A549 (cell line): ENCODE measurements around the gene NSUN5. TPM values are rescaled to one million over a fixed set of nuclear protein-coding genes. Genes with fewer than 3 reads are reported as not detected.

Source experiments
- ATAC-seq, 2 experiments: fragments of 200-7000 bp in 1 of 2; fragments of >200 bp in 1 of 2; cut with Nextera tagmentation in 1 of 2; cut with Tn5 transposase in 1 of 2; 3 replicates each; pipeline versions ENCODE4 v1.8.0 to v1.9.1; 2018 to 2020; ENCODE audit warnings: mild to moderate bottlenecking in 1 of 2, moderate library complexity in 1 of 2
- CTCF ChIA-PET: fragments of 300-600 bp; sonication (Branson Sonifier 250); formaldehyde crosslinking; extraction: SDS; loops from one replicate; lab custom pipeline; 2021; ENCODE audit warnings: antibody characterized with exemption, inconsistent platforms; lab: Yijun Ruan, JAX
- POLR2A ChIA-PET: fragments of 350-600 bp; formaldehyde crosslinking; extraction: SDS; loops from one replicate; lab custom pipeline; 2021; ENCODE audit warnings: antibody characterized with exemption, inconsistent platforms; lab: Yijun Ruan, JAX
- DNase-seq, 2 experiments: peaks; one replicate each; pipeline versions ENCODE4 v3.0.0 to v3.0.0-alpha.2; 2011 to 2016; ENCODE audit warnings: low read depth in 1 of 2, low spot score in 1 of 2
- FAIRE-seq: peaks from 2 replicates; lab custom pipeline; 2011; peaks lifted over from hg19 to GRCh38; lab: Jason Lieb, UNC
- H3K27ac ChIP-seq, 2 experiments: fragments of >200 bp; sonication (Bioruptor Twin); formaldehyde crosslinking; 3 replicates each; pipeline ENCODE4 v1.5.1; 2016 to 2017
- H3K4me1 ChIP-seq: fragments of >200 bp; sonication (Bioruptor Twin); formaldehyde crosslinking; 3 replicates; pipeline ENCODE4 v1.6.1; 2016
- H3K4me2 ChIP-seq: fragments of >200 bp; sonication (Bioruptor Twin); formaldehyde crosslinking; 3 replicates; pipeline ENCODE4 v1.6.1; 2016
- H3K4me3 ChIP-seq: fragments of >200 bp; sonication (Bioruptor Twin); formaldehyde crosslinking; 3 replicates; pipeline ENCODE4 v1.5.1; 2016
- H3K9me3 ChIP-seq: fragments of >200 bp; sonication (Bioruptor Twin); formaldehyde crosslinking; 3 replicates; pipeline ENCODE4 v1.6.1; 2016
- BHLHE40 ChIP-seq: IDR thresholded peaks from 2 replicates; pipeline ENCODE4 v1.6.1; 2012; ENCODE audit warnings: low read depth, low read length, inconsistent platforms
- CBX2 ChIP-seq: fragments of 200-600 bp; sonication (generic); IDR thresholded peaks from 2 replicates; pipeline ENCODE4 v1.6.1; 2016; ENCODE audit warnings: low read depth, mild to moderate bottlenecking, borderline replicate concordance
- CBX8 ChIP-seq: fragments of 200-600 bp; sonication (generic); IDR thresholded peaks from 2 replicates; pipeline ENCODE4 v1.6.1; 2016
- CHD2 ChIP-seq: fragments of 150-350 bp; IDR thresholded peaks from 2 replicates; pipeline ENCODE4 v1.6.1; 2014; ENCODE audit warnings: low read length; ENCODE audit not compliant: partially characterized antibody
- E2F6 ChIP-seq: IDR thresholded peaks from 2 replicates; pipeline ENCODE4 v1.6.1; 2012; ENCODE audit warnings: low read depth, borderline replicate concordance
- EHF ChIP-seq: fragments of 250-450 bp; sonication (Bioruptor Pico); IDR thresholded peaks from 2 replicates; pipeline ENCODE4 v1.5.0; 2020; ENCODE audit warnings: mild to moderate bottlenecking
- EP300 ChIP-seq, 2 experiments: fragments of >200 bp; sonication (Bioruptor Twin); formaldehyde crosslinking; IDR thresholded peaks; 2 replicates in 1 of 2; 3 replicates in 1 of 2; pipeline ENCODE4 v1.6.1; 2016 to 2017
- ESRRA ChIP-seq: fragments of 150-350 bp; IDR thresholded peaks from 2 replicates; pipeline ENCODE4 v1.6.1; 2014; ENCODE audit warnings: mild to moderate bottlenecking, low read length, borderline replicate concordance
- FOXS1 ChIP-seq: fragments of 250-450 bp; sonication (Bioruptor Pico); IDR thresholded peaks from 2 replicates; pipeline ENCODE4 v1.5.0; 2020; ENCODE audit warnings: mild to moderate bottlenecking, moderate library complexity
- HDAC2 ChIP-seq: fragments of 200-600 bp; sonication (generic); IDR thresholded peaks from 2 replicates; pipeline ENCODE4 v1.6.1; 2016
- HEYL ChIP-seq: fragments of 250-450 bp; sonication (Bioruptor Pico); IDR thresholded peaks from 2 replicates; pipeline ENCODE4 v1.8.0; 2021; ENCODE audit warnings: mild to moderate bottlenecking, moderate library complexity
- HMGXB4 ChIP-seq: fragments of 250-450 bp; sonication (Bioruptor Pico); IDR thresholded peaks from 2 replicates; pipeline ENCODE4 v1.5.0; 2021; ENCODE audit warnings: mild to moderate bottlenecking, moderate library complexity, borderline replicate concordance
- HOXA7 ChIP-seq: fragments of 250-450 bp; sonication (Bioruptor Pico); IDR thresholded peaks from 2 replicates; pipeline ENCODE4 v1.5.0; 2020; ENCODE audit warnings: mild to moderate bottlenecking, moderate library complexity
- NFE2L2 ChIP-seq: fragments of 150-350 bp; conservative IDR thresholded peaks from 2 replicates; pipeline ENCODE4 v1.6.1; 2014; ENCODE audit warnings: low read length
- NPAS2 ChIP-seq: fragments of 250-450 bp; sonication (Bioruptor Pico); IDR thresholded peaks from 2 replicates; pipeline ENCODE4 v1.8.0; 2022; ENCODE audit warnings: mild to moderate bottlenecking, moderate library complexity, borderline replicate concordance
- NR3C1 ChIP-seq: fragments of >200 bp; sonication (Bioruptor Twin); formaldehyde crosslinking; IDR thresholded peaks from 3 replicates; pipeline ENCODE4 v1.6.1; 2017
- PHF8 ChIP-seq: fragments of 200-600 bp; sonication (generic); IDR thresholded peaks from 2 replicates; pipeline ENCODE4 v1.6.1; 2016; ENCODE audit warnings: low read depth, mild to moderate bottlenecking, antibody characterized with exemption, moderate library complexity, borderline replicate concordance
- POLR2A ChIP-seq: IDR thresholded peaks from 2 replicates; pipeline ENCODE4 v1.6.1; 2012; ENCODE audit warnings: mild to moderate bottlenecking, low read length
- RARB ChIP-seq: fragments of 250-450 bp; sonication (Bioruptor Pico); IDR thresholded peaks from 2 replicates; pipeline ENCODE4 v1.8.0; 2021; ENCODE audit warnings: mild to moderate bottlenecking, moderate library complexity
- SREBF2 ChIP-seq: fragments of 450-650 bp; IDR thresholded peaks from 2 replicates; pipeline ENCODE4 v1.6.1; 2014; ENCODE audit warnings: mild to moderate bottlenecking, moderate library complexity
- USF2 ChIP-seq: fragments of 450-650 bp; IDR thresholded peaks from 2 replicates; pipeline ENCODE4 v1.6.1; 2014; ENCODE audit warnings: antibody characterized with exemption
- ZC3H11A ChIP-seq: fragments of 450-650 bp; IDR thresholded peaks from 2 replicates; pipeline ENCODE4 v1.6.1; 2014; ENCODE audit warnings: antibody characterized with exemption, mild to moderate bottlenecking
- ZSCAN20 ChIP-seq: fragments of 250-450 bp; sonication (Bioruptor Pico); IDR thresholded peaks from 2 replicates; pipeline ENCODE4 v1.8.0; 2022; ENCODE audit warnings: mild to moderate bottlenecking, moderate library complexity
- whole genome bisulfite sequencing: methylation state at CpG from one replicate; pipeline ENCODE4 v1.1.6; 2017; ENCODE audit errors: missing lambda C conversion rate; 5-methylcytosine and 5-hydroxymethylcytosine counted together
- polyA plus RNA-seq, 4 experiments: library from polyadenylated mRNA; depleted of rRNA in 3 of 4; stranded (reverse); fragments of >200 nt; fragmentation: RNase III in 1 of 4; extraction: RNeasy Plus Mini Kit Qiagen cat#74134 plus additional on column Dnase treatment in 1 of 4; gene quantifications; 2 replicates in 3 of 4; 3 replicates in 1 of 4; pipeline ENCODE4 v1.2.3, GENCODE V29; 2011 to 2017

NSUN5 gene
- polyA plus RNA-seq, 2 of the 4 experiments (the other 2 are of a cell fraction), result 38.3 to 38.9 TPM

GRCh38 chr7:73316521-73316920 lies 7.9 kb upstream of the NSUN5 start:
- H3K4me2 ChIP-seq, result no peak overlapping the region
- DNase-seq, result no peak
- H3K4me3 ChIP-seq, result no peak overlapping the region
- ChIA-PET CTCF (interaction anchor here (1.0 to 2.1 kb wide), 2 partner anchors 15 to 135 kb away, joined by 4 to 6 read pairs; no protein-coding TSS in a partner anchor), POLR2A (no interaction called here)
- no peak for ATAC-seq
- no peak for FAIRE-seq
- WGBS, result 80% methylated on average over 8 of the region's 9 CpGs
- no peaks in the 10 kb centered on the region for H3K9me3 ChIP-seq
- H3K27ac ChIP-seq, result no peak overlapping the region
- H3K4me1 ChIP-seq, result no peaks in the 10 kb centered on the region
- TF ChIP-seq USF2, result no peak
- TF ChIP-seq CBX8, result no peak
- TF ChIP-seq E2F6, result no peak
- TF ChIP-seq HOXA7 (CRISPR knock-in tag), result no peak
- no peak for TF ChIP-seq FOXS1 (CRISPR knock-in tag)
- no peak for TF ChIP-seq HDAC2
- TF ChIP-seq SREBF2, result no peak
- TF ChIP-seq NR3C1, result no peak
- no peak for TF ChIP-seq CBX2
- no peak for TF ChIP-seq HMGXB4 (CRISPR knock-in tag)
- TF ChIP-seq CHD2, result no peak
- no peak for TF ChIP-seq RARB (CRISPR knock-in tag)
- no peak for TF ChIP-seq NPAS2 (CRISPR knock-in tag)
- no peak for TF ChIP-seq ZC3H11A
- TF ChIP-seq PHF8, result no peak
- TF ChIP-seq ESRRA, result no peak
- TF ChIP-seq BHLHE40, result no peak
- TF ChIP-seq HEYL, result no peak
- TF ChIP-seq EP300 (IDR thresholded peaks at IDR 0.05), result no peak
- TF ChIP-seq ZSCAN20 (CRISPR knock-in tag), result no peak

GRCh38 chr7:73314271-73314670 lies 5.6 kb upstream of the NSUN5 start:
- ATAC-seq (no peak), DNase-seq (no peak), FAIRE-seq (no peak)
- Histone ChIP-seq H3K4me3 (no peak overlapping the region), H3K4me2 (no peak overlapping the region), H3K27ac (no peak overlapping the region), H3K9me3 (no peaks in the 10 kb centered on the region), H3K4me1 (peaks cover 2% of the 10 kb centered on the region; the same call in 1 of the 3 replicates)
- CTCF ChIA-PET, result interaction anchor here (0.9 to 1.5 kb wide), 4 partner anchors 8 to 137 kb away, joined by 3 to 5 read pairs (median 4); no protein-coding TSS in a partner anchor
- TF ChIP-seq USF2 (no peak), POLR2A (no peak), NFE2L2 (no peak), ZSCAN20 (CRISPR knock-in tag) (no peak), HEYL (no peak), EHF (no peak), CHD2 (no peak)
- POLR2A ChIA-PET, result no interaction called here
- 80% methylated on average over 5 of the region's 5 CpGs for WGBS
